Ovary (tissue), 3 donors: ENCODE measurements around the gene SSC5D.

ENCODE experiments used
- EP300 ChIP-seq: sonication (generic); formaldehyde crosslinking; IDR thresholded peaks from one replicate; pipeline ENCODE4 v1.6.1; 2017; ENCODE audit warnings: antibody characterized with exemption
- TF ChIP-seq, protein P1 (sequence below), 3 donors: fragments of 450-650 bp in 2 of 3; fragments of 200-600 bp in 1 of 3; IDR thresholded peaks; one replicate each; pipeline versions ENCODE4 v1.5.1 to v1.8.0; 2016 to 2022; ENCODE audit warnings: antibody characterized with exemption in 3 of 3, mild to moderate bottlenecking in 1 of 3
- donor health status: DM: no; HTN: no; CAD: no.

DNA sequence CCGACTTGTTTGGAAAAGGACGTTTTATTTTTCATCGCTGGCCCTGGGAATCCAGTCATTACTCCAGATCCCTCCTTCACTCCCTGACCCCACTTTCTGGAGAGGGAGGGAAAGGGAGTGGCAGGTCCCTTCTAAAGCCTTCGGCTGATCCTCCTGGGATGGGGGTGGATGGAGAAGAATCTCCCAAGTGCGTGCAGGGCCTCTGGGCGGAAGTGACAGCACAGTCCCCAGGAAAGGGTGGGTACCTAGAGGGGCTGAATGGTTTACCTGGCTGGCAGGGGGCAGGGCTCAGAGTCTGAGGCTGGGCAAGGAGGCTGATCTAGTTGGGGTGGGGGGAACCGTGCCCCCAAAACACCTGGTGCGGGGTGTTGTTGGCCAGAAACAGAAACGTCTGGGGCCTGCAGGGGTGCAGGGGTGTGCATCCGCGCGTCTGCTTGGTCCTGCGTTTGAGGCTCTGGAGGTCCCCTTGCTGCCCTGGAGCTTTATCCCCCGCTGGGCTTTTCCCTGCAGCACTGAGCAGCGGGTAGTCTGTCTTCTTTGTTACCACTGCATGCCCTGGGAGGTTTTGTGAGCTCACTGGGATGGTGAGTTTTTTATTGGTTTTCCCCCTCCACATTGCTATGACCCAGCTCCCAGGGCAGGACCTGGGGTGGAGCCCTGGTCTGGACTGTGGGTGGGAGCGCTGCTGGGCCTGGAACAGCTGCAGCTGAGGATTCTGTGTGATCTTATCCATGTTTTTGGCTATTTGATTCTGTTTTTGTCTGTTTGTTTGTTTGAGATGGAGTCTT is 14.8 kb upstream of the SSC5D start:
- TF ChIP-seq EP300 = no peak
- TF ChIP-seq, protein P1, sequence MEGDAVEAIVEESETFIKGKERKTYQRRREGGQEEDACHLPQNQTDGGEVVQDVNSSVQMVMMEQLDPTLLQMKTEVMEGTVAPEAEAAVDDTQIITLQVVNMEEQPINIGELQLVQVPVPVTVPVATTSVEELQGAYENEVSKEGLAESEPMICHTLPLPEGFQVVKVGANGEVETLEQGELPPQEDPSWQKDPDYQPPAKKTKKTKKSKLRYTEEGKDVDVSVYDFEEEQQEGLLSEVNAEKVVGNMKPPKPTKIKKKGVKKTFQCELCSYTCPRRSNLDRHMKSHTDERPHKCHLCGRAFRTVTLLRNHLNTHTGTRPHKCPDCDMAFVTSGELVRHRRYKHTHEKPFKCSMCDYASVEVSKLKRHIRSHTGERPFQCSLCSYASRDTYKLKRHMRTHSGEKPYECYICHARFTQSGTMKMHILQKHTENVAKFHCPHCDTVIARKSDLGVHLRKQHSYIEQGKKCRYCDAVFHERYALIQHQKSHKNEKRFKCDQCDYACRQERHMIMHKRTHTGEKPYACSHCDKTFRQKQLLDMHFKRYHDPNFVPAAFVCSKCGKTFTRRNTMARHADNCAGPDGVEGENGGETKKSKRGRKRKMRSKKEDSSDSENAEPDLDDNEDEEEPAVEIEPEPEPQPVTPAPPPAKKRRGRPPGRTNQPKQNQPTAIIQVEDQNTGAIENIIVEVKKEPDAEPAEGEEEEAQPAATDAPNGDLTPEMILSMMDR (IDR thresholded peaks at IDR 0.05) = no peak
